Mucosa of rectum (tissue), 2 donors: Measurements from ENCODE around the gene SLC23A2.
"Not testable (repeated sequence)": the region's sequence is repeated elsewhere in the genome, so short reads cannot be mapped to it uniquely, and the experiment has no call there.

Source experiments
- H3K27ac ChIP-seq, 2 donors: one replicate each; pipeline ENCODE4 v1.7.0; 2013; ENCODE audit warnings: inconsistent platforms in 2 of 2, low read depth in 2 of 2, low read length in 2 of 2
- H3K27me3 ChIP-seq, 2 donors: one replicate each; pipeline ENCODE4 v1.7.0; 2013; ENCODE audit warnings: low read length in 2 of 2; ENCODE audit not compliant: control insufficient read depth in 2 of 2, insufficient read depth in 2 of 2
- H3K36me3 ChIP-seq, 2 donors: one replicate each; pipeline ENCODE4 v1.7.0; 2013; ENCODE audit warnings: low read length in 2 of 2; ENCODE audit not compliant: control insufficient read depth in 2 of 2, insufficient read depth in 2 of 2
- H3K4me1 ChIP-seq, 2 donors: one replicate each; pipeline ENCODE4 v1.7.0; 2013; ENCODE audit warnings: low read length in 2 of 2, mild to moderate bottlenecking in 1 of 2; ENCODE audit not compliant: control insufficient read depth in 2 of 2, insufficient read depth in 2 of 2
- H3K4me3 ChIP-seq, 2 donors: one replicate each; pipeline ENCODE4 v1.7.0; 2013; ENCODE audit warnings: low read length in 2 of 2
- H3K9ac ChIP-seq, 2 donors: one replicate each; pipeline ENCODE4 v1.7.0; 2013; ENCODE audit warnings: low read length in 2 of 2, low read depth in 1 of 2, mild to moderate bottlenecking in 1 of 2
- H3K9me3 ChIP-seq, 2 donors: one replicate each; pipeline ENCODE4 v1.7.0; 2013; ENCODE audit warnings: low read length in 2 of 2; ENCODE audit not compliant: control insufficient read depth in 2 of 2
- donor health status: healthy.
- donor health status: Normal muscosa, but diverticular disease.

Gene SLC23A2

DNA sequence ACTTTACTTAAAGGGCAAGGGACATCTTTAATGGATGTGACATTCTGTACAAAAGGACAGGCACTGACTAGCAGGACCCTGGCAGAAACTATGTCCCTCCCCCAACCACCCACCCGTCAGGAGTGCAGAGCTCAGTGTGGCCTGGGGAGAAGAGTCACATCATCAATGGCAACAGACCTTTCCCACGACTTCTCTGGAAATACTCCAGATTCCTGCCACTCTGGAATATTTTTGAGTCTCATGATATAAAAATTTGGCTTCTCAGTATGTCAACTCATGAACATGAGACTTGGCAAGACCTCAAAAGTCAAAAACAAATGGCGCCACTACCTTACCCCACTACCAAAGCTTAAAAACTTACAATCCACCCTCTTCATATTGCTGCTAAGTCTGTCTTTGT, 118.3 kb downstream of the SLC23A2 start:
- H3K36me3 ChIP-seq = peaks cover 3 to 6% of the 10 kb centered on the region in 2 donors
- H3K9ac ChIP-seq = no peak overlapping the region
- H3K27me3 ChIP-seq = no peaks in the 10 kb centered on the region
- no peak overlapping the region for H3K4me3 ChIP-seq
- no peak overlapping the region for H3K27ac ChIP-seq
- H3K9me3 ChIP-seq = no peaks in the 10 kb centered on the region
- H3K4me1 ChIP-seq = no peaks in the 10 kb centered on the region

DNA sequence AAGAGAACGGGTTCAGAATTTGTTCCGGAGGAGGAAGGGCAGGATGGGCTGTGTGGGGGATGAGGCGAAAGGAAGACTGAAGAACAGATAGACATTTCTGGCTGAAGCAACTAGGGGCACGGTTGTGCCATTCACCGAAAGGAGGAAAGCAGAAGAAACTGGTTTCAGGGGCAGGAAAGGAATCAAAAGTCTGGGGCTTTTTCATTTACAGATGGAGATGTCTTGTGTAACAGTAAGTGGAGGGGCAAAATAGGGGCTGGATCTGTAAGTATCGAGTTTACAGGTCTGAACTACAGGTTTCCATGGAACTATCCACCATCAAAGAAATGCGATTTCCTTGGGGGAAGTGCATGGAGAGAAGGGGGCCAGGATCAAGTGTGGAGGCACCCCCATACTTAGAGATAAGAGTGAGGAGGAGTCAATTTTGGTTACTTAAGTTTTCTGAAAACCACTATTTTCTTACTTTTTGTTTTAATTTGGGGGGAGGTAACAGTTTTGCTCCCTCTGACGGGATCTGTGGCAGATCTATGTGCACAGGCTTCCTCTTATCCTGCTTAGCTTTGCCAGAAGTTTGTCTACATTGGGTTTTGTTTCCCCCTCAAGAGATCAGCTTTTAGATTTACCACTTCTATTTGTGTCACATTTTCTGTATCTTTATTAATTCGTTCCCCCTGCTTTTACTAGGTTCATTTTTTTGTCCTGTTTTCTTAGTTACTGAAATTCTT, 120.1 kb downstream of the SLC23A2 start:
- no peaks in the 10 kb centered on the region for H3K9me3 ChIP-seq
- no peaks in the 10 kb centered on the region for H3K27me3 ChIP-seq
- H3K4me3 ChIP-seq = no peak overlapping the region
- no peak overlapping the region for H3K9ac ChIP-seq
- no peaks in the 10 kb centered on the region for H3K4me1 ChIP-seq
- H3K27ac ChIP-seq = no peak overlapping the region
- H3K36me3 ChIP-seq = peaks cover 3 to 6% of the 10 kb centered on the region in 2 donors

DNA sequence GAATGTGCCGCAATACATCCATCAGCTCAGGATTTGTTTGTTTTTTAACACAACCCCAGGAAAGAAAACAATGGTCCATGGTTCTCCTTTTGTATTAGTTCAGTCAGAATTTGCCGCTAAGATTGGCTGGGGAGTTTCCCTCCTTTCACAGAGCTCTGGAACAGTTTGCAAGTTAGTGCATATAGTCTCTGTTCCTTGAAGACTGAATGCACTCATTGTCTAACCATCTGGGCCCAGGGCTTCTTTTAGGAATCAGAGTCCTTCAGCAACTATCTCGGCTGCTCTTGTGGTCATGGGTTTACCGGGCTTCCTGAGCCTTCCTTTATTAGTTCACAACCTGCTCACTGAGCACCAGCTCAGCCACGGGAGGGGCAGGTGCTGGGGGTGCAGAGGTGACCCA, 121.3 kb downstream of the SLC23A2 start:
- Histone ChIP-seq H3K36me3 (peaks cover 3 to 6% of the 10 kb centered on the region in 2 donors), H3K27ac (no peak overlapping the region), H3K9me3 (no peaks in the 10 kb centered on the region), H3K4me1 (no peaks in the 10 kb centered on the region), H3K9ac (no peak overlapping the region), H3K27me3 (no peaks in the 10 kb centered on the region), H3K4me3 (no peak overlapping the region)

DNA sequence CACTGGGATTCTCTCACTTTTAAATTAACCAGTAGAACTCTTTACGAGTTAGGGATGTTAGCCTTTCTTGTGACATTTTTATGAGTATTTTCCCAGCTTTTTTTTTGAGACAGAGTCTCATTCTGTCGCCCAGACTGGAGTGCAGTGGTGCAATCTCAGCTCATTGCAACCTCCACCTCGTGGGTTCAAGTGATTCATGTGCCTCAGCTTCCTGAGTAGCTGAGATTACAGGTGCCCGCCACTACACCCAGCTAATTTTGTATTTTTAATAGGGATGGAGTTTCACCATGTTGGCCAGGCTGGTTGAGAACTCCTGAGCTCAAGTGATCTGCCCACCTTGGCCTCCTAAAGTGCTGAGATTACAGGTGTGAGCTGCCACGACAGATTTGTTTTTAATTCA, 123.2 kb downstream of the SLC23A2 start:
- H3K4me1 ChIP-seq, H3K27me3 ChIP-seq, H3K27ac ChIP-seq, H3K4me3 ChIP-seq, H3K9me3 ChIP-seq, H3K9ac ChIP-seq: not testable (repeated sequence)
- peaks cover 14 to 15% of the 10 kb centered on the region in 2 donors for H3K36me3 ChIP-seq

DNA sequence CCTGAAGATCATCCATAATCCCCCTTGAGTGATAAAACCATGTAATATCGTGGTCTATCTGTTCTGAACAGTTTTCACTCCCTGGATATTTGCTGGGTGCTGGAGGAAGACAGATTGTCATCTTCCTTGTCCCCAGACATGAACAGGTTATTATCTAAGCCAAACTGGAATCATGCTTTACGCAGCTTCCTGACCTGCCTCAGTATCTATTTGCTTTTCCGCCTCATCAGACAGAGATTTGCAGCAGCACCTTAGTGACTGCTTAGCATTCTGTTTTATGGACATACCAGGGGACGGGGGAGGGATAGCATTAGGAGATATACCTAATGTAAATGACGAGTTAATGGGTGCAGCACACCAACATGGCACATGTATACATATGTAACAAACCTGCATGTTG, 124.6 kb downstream of the SLC23A2 start:
- H3K9me3 ChIP-seq = no peaks in the 10 kb centered on the region
- H3K9ac ChIP-seq = no peak overlapping the region
- H3K27me3 ChIP-seq = no peaks in the 10 kb centered on the region
- H3K27ac ChIP-seq = no peak overlapping the region
- no peak overlapping the region for H3K4me3 ChIP-seq
- H3K36me3 ChIP-seq = peaks cover 13 to 14% of the 10 kb centered on the region in 2 donors
- no peaks in the 10 kb centered on the region for H3K4me1 ChIP-seq

DNA sequence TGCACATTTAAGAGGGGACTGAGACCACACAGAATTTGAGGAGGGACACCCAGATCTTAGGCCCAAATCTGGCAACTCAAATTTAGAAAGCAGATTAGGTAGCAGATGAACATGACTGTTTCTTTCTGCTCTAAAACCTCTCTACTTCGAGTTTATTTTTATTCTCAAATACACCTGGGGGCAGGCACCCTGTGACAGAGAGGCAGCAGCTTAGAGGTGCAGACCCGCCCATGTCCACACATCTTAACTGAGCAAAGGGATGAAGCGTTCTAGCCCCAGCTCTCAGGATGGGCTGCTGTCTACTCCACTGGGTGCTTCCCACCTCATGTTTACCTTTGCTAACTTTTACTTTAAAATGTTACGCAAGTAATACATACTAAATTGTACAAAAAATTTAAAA, 125.0 kb downstream of the SLC23A2 start:
- Histone ChIP-seq H3K4me3 (no peak overlapping the region), H3K36me3 (peaks cover 13 to 14% of the 10 kb centered on the region in 2 donors), H3K9ac (no peak overlapping the region), H3K9me3 (no peaks in the 10 kb centered on the region), H3K27me3 (no peaks in the 10 kb centered on the region), H3K4me1 (no peaks in the 10 kb centered on the region), H3K27ac (no peak overlapping the region)

DNA sequence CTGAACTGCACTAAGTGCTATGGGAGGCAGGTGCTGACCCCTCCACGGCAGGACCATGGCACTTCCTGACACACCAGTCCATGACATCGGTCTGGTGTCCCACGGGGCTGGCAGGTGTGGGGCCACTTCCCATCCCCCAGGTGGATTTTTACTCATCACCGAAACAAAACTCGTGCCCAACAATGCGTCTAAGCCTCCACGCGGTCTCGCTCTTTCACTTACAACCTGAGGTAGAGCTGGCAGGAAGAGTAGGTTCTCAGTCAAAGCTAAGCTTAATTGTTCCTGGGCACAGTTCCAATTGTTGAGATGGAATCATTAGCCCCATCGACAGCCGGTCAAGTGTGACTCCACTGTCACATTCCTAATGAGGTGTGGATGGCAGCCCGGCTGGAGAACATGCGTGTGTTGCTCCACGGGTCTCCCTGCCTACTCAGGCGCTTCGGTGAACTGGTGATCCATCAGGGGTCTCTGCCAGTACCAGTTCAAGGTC, 125.7 kb downstream of the SLC23A2 start:
- H3K36me3 ChIP-seq = peaks cover 13 to 14% of the 10 kb centered on the region in 2 donors
- H3K9ac ChIP-seq = no peak overlapping the region
- H3K27me3 ChIP-seq = no peaks in the 10 kb centered on the region
- no peaks in the 10 kb centered on the region for H3K9me3 ChIP-seq
- no peak overlapping the region for H3K27ac ChIP-seq
- no peak overlapping the region for H3K4me3 ChIP-seq
- H3K4me1 ChIP-seq = no peaks in the 10 kb centered on the region

DNA sequence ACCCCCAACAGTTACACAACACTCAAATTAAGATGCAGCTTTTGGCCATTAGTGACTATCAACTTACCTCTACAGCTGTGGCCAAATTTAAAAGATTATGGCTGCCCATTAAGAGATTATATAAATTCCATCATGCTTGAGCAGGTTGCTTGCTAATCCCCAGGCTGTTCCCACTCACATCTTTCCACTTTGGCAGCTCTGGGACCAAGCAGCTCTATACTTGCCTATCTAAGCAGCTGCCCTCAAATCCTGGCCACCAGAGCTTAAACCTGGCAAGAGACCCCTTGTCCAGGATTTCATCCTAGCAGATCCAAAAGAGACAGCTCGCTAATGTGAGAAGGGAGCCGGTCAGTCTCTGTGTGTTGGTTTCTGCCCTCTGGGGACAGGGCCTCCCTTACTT, 127.9 kb downstream of the SLC23A2 start:
- Histone ChIP-seq H3K27me3 (no peaks in the 10 kb centered on the region), H3K36me3 (peaks cover 17 to 18% of the 10 kb centered on the region in 2 donors), H3K9me3 (no peaks in the 10 kb centered on the region), H3K4me1 (peaks cover 0 to 4% of the 10 kb centered on the region in 2 donors), H3K9ac (no peak overlapping the region), H3K27ac (no peak overlapping the region), H3K4me3 (no peak overlapping the region)

DNA sequence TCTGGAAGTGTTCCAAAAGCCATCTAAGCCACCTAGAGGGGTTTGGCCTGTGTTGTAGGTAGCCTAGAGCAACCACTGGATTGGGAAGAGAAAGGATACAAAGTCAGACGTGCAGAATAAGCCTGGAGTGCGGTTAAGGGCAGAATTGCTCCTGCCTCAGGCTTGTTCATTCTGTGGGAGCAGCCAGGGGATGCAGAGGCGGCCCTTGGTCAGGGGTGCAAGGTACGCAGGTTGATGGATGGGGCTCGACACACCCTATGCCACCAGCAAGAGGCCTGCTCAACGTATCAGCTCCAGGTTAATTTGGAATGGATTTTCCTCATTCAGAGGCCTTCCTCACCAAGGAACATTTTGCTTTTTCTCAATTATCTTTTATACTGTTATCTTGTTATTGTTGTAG, 129.8 kb downstream of the SLC23A2 start:
- no peak overlapping the region for H3K4me3 ChIP-seq
- no peaks in the 10 kb centered on the region for H3K27me3 ChIP-seq
- H3K9ac ChIP-seq = no peak overlapping the region
- H3K9me3 ChIP-seq = no peaks in the 10 kb centered on the region
- peaks cover 18 to 19% of the 10 kb centered on the region in 2 donors for H3K36me3 ChIP-seq
- peaks cover 0 to 4% of the 10 kb centered on the region in 2 donors for H3K4me1 ChIP-seq
- no peak overlapping the region for H3K27ac ChIP-seq

DNA sequence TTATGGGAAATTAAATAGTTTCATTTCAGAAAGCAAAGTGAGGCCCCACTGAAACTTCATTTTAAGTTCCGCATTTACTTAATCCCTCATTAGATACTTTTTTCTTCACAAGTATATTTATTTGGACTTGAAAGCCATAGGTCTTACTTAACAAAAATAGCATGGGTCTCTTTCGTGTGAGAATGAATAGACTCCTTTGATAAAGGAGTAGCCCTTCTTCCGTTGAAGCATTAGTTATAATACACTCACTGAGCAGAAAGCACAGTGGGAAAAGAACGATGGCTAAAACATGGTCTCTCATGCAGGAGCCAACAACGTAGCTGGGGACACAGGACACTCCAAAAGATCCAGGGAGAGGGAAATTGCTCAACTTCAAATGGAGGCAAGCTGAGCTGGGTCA, 130.4 kb downstream of the SLC23A2 start:
- no peak overlapping the region for H3K9ac ChIP-seq
- no peak overlapping the region for H3K4me3 ChIP-seq
- no peak overlapping the region for H3K27ac ChIP-seq
- peaks cover 18 to 20% of the 10 kb centered on the region in 2 donors for H3K36me3 ChIP-seq
- H3K4me1 ChIP-seq = peaks cover 0 to 4% of the 10 kb centered on the region in 2 donors
- H3K27me3 ChIP-seq = no peaks in the 10 kb centered on the region
- H3K9me3 ChIP-seq = no peaks in the 10 kb centered on the region
